ENCODE results near the gene DNAJC30. TPM values are rescaled to one million over a fixed set of nuclear protein-coding genes. Genes with fewer than 3 reads are reported as not detected.

DNAJC30 gene
- total and polyA plus RNA-seq, 4 donors, result 2.1 to 8.7 (median 4.8) TPM

GRCh38 chr7:73647725-73648592, 35.3 kb downstream of the DNAJC30 start:
- Histone ChIP-seq H3K4me3 (ENCODE audit: low read depth in 1 of 3, low read length in 3 of 3) (peak overlapping the region; percentile 61 to 80 (median 67)), H3K27me3 (ENCODE audit: control insufficient read depth in 4 of 4, insufficient read depth in 4 of 4, low read length in 3 of 4) (no peaks in the 10 kb centered on the region), H3K27ac (ENCODE audit: low read depth in 1 of 2, low read length in 2 of 2) (peak overlapping the region; percentile 44 to 56), H3K4me1 (ENCODE audit: control insufficient read depth in 4 of 4, insufficient read depth in 4 of 4, low read length in 3 of 4) (peaks cover 2 to 34% (median 24%) of the 10 kb centered on the region in 4 donors), H3K9me3 (ENCODE audit: control insufficient read depth in 4 of 4, low read length in 3 of 4) (no peaks in the 10 kb centered on the region), H3K36me3 (ENCODE audit: control insufficient read depth in 4 of 4, insufficient read depth in 3 of 4, low read depth in 1 of 4, low read length in 3 of 4) (no peaks in the 10 kb centered on the region), H3K9ac (ENCODE audit: low read depth in 1 of 2, low read length in 2 of 2) (peak overlapping the region in 1 of 2 donors; percentile 59)
- WGBS, result under 1% methylated on average over 62 of the region's 62 CpGs
- DNase-seq (ENCODE audit: low spot score), result peak; percentile 53
- TF ChIP-seq CTCF (IDR thresholded peaks at IDR 0.05; ENCODE audit: low read depth, low read length, missing input control), result peak; percentile 45
- TF ChIP-seq YY1 (IDR thresholded peaks at IDR 0.05), result peak; percentile 71
- peak; percentile 38 for TF ChIP-seq HNF4G (IDR thresholded peaks at IDR 0.05)
- TF ChIP-seq FOXA1 (IDR thresholded peaks at IDR 0.05), result no peak
- peak; percentile 72 to 85 for TF ChIP-seq HNF4A (conservative IDR thresholded peaks at IDR 0.05)
- no peak for TF ChIP-seq GABPA (IDR thresholded peaks at IDR 0.05 in 1 of 2, conservative IDR thresholded peaks at IDR 0.05 in 1 of 2)
- TF ChIP-seq EGR1 (IDR thresholded peaks at IDR 0.05; ENCODE audit: low read depth in 2 of 2), result peak in 1 of 2 donors; percentile 12
- peak; percentile 50 to 78 for TF ChIP-seq RXRA (IDR thresholded peaks at IDR 0.05)
- peak; percentile 50 to 69 for TF ChIP-seq RAD21 (IDR thresholded peaks at IDR 0.05)
- peak; percentile 73 for TF ChIP-seq SP1 (IDR thresholded peaks at IDR 0.05)
- TF ChIP-seq MAX (IDR thresholded peaks at IDR 0.05), result peak; percentile 16
- TF ChIP-seq ATF3 (IDR thresholded peaks at IDR 0.05), result no peak
- no peak for TF ChIP-seq FOXA2 (IDR thresholded peaks at IDR 0.05)
- TF ChIP-seq REST (IDR thresholded peaks at IDR 0.05), result peak; percentile 40

Data from liver (tissue), 9 donors.